Activated CD4-positive, alpha-beta T cell treated with anti-CD3 and anti-CD28 coated beads for 36 hours (primary cell): ENCODE results near the gene GCN1. TPM values are rescaled to one million over a fixed set of nuclear protein-coding genes. Genes with fewer than 3 reads are reported as not detected.
"Not testable (repeated sequence)": the region's sequence is repeated elsewhere in the genome, so short reads cannot be mapped to it uniquely, and the experiment has no call there.

Experiments
- ATAC-seq: fragments of 200-7000 bp; cut with Tn5 transposase; one replicate; pipeline ENCODE4 v1.10.0; 2021; ENCODE audit warnings: mild to moderate bottlenecking, moderate library complexity
- CTCF ChIA-PET: fragments of 350-600 bp; sonication (Branson Sonifier 250); formaldehyde crosslinking; loops from one replicate; lab custom pipeline; 2021; ENCODE audit warnings: antibody characterized with exemption; lab: Charles Lee
- POLR2A ChIA-PET: fragments of 350-600 bp; sonication (Branson Sonifier 250); formaldehyde crosslinking; loops from one replicate; lab custom pipeline; 2021; ENCODE audit warnings: antibody characterized with exemption, inconsistent platforms; lab: Charles Lee
- DNase-seq: peaks from one replicate; pipeline ENCODE4 v3.0.0-alpha.2; 2020
- H3K27ac Mint-ChIP-seq: one replicate; pipeline ENCODE4 v1.8.0; 2021; ENCODE audit warnings: mixed read lengths
- H3K27me3 Mint-ChIP-seq: one replicate; pipeline ENCODE4 v1.8.0; 2021; ENCODE audit warnings: mixed read lengths
- H3K36me3 Mint-ChIP-seq: one replicate; pipeline ENCODE4 v1.8.0; 2021; ENCODE audit warnings: low read depth, mixed read lengths
- H3K4me1 Mint-ChIP-seq: one replicate; pipeline ENCODE4 v1.8.0; 2021; ENCODE audit warnings: mixed read lengths
- H3K4me3 Mint-ChIP-seq: one replicate; pipeline ENCODE4 v1.8.0; 2021; ENCODE audit warnings: mild to moderate bottlenecking, moderate library complexity, mixed read lengths
- H3K9me3 Mint-ChIP-seq: one replicate; pipeline ENCODE4 v1.8.0; 2021; ENCODE audit warnings: low read depth, mixed read lengths
- intact Hi-C, 2 experiments: fragments of 100-400 bp; cut with DNase I in 1 of 2; cut with micrococcal nuclease in 1 of 2; formaldehyde crosslinking; loops; one replicate each; pipeline versions ENCODE4 v1.14.2 to v1.15.1; 2022 to 2024; cut with DNase I, micrococcal nuclease
- total RNA-seq, 2 experiments: library from RNA; stranded (reverse); gene quantifications; one replicate each; pipeline ENCODE4 v1.2.3, GENCODE V29; 2021

The GCN1 gene
- total RNA-seq, 2 experiments from 2014 or later: 125 to 139 TPM

DNA sequence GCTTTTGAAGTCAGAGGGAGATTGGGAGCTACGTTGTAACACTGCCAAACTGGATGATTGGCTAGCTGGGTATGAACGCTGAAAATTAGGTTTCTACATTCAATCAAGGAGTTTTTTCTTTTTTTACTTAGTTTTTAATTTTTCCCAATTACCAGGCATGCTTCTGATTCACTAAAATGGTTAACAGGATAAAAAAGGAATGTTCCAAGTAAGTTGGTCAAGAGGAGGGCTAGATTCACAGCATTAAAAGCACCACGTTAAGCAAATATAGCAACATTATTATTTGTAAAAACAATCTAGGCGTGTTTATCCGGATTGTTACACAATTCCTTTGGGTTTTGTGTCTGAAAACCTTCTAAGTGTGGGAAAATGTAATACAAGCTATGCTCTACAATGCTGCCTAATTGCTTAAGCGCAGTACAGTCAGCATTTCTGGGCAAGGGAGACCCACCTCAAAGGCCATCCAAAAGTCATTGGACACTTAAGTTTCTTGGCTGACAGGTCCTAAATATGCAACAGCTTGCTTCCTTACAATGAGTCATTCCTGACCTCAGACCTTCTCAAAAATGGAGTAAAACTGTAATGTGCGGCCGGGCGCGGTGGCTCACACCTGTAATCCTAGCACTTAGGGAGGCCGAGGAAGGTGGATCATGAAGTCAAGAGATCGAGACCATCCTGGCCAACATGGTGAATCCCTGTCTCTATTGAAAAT, 5.2 kb upstream of the GCN1 start:
- Mint-ChIP-seq H3K4me3 (peak overlapping the region; percentile 98), H3K27me3 (no peaks in the 10 kb centered on the region), H3K27ac (peak overlapping the region; percentile 99), H3K9me3 (no peaks in the 10 kb centered on the region), H3K36me3 (peaks cover 54% of the 10 kb centered on the region), H3K4me1 (peaks cover 44% of the 10 kb centered on the region)
- ChIA-PET POLR2A (interaction anchor here (0.7 to 7.1 kb wide), 8 partner anchors 12 to 193 kb away, joined by 5 to 281 read pairs (median 36); partner anchors contain the start of genes PXN, RAB35, RNU4-1 and RNU4-2), CTCF (interaction anchor here (0.7 to 5.1 kb wide), 4 partner anchors 9 to 102 kb away, joined by 3 to 45 read pairs (median 9); partner anchors contain the start of gene SIRT4)
- DNase-seq: peak; percentile 64
- no peak for ATAC-seq
- intact Hi-C loops: loop anchor here (2.0 to 10.0 kb wide), 9 partner anchors 31 to 1595 kb away; partner anchors contain the start of genes COX6A1 (in 1 of the 2), GATC (in 1 of the 2), PRKAB1 (in 1 of the 2) and PXN (in 1 of the 2)

DNA sequence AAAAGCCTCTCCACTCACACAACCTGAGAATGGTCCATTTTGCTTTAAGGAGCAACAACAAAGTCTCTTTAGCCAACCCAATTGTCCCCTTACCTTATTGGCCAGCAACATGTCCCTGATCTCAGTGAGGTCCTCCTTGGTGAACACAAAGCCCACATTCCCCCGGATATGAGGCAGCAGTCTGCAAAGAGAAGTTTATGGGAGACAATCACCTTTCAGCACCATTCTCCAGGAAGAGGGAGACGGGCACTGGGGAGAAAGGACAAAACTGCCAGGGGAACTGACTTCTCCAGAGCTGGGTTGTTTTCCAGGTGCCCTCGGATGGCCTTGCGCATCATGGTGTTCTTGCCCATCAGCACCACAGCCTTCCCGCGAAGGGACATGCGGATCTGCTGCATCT, 4.5 kb upstream of the GCN1 start:
- Mint-ChIP-seq H3K27me3 (no peaks in the 10 kb centered on the region), H3K4me3 (peak overlapping the region; percentile 98), H3K36me3 (peaks cover 54% of the 10 kb centered on the region), H3K27ac (peak overlapping the region; percentile 99), H3K9me3 (no peaks in the 10 kb centered on the region), H3K4me1 (peaks cover 44% of the 10 kb centered on the region)
- ChIA-PET CTCF (interaction anchor here (0.8 to 3.4 kb wide), 3 partner anchors 9 to 29 kb away, joined by 3 to 15 read pairs (median 4); no protein-coding TSS in a partner anchor), POLR2A (interaction anchor here (2.9 to 7.1 kb wide), 3 partner anchors 79 to 103 kb away, joined by 29 to 281 read pairs (median 88); partner anchors contain the start of genes RAB35, RNU4-1, RNU4-2 and SIRT4)
- ATAC-seq: no peak
- intact Hi-C loops: loop anchor here in 1 of 2 experiments (10.0 kb wide), 1 partner anchor 1596 kb away; the partner anchor contains the start of gene RHOF
- no peak for DNase-seq

DNA sequence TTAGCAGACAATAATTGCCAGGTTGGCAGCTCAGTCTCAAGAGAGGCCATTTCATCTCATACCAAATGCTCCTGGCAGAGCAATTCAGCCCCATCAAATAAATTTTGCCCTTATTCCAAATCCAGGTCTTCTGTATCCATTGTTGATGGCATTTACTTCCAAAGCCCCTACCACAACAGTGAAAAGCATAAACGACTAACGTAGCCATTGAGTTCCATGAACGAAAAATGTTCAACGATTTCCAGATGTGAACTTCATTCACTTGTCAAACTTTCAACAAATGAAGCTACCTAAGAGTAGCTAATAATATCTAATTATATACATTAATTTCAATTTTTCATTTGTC, 3.0 kb upstream of the GCN1 start:
- intact Hi-C loops: loop anchor here in 1 of 2 experiments (10.0 kb wide), 1 partner anchor 1597 kb away; the partner anchor contains the start of gene RHOF
- Mint-ChIP-seq H3K27ac (peak overlapping the region; percentile 69), H3K36me3 (peaks cover 58% of the 10 kb centered on the region), H3K4me3 (peak overlapping the region; percentile 98), H3K27me3 (no peaks in the 10 kb centered on the region), H3K9me3 (no peaks in the 10 kb centered on the region), H3K4me1 (peaks cover 45% of the 10 kb centered on the region)
- DNase-seq (no peak), ATAC-seq (no peak)
- CTCF ChIA-PET: interaction anchor here (1.0 to 2.3 kb wide), 3 partner anchors 26 to 207 kb away, joined by 3 to 7 read pairs (median 4); no protein-coding TSS in a partner anchor
- POLR2A ChIA-PET: interaction anchor here (0.6 to 3.6 kb wide), 3 partner anchors 94 to 944 kb away, joined by 4 to 42 read pairs (median 5); partner anchors contain the start of genes RNU4-1 and RNU4-2

DNA sequence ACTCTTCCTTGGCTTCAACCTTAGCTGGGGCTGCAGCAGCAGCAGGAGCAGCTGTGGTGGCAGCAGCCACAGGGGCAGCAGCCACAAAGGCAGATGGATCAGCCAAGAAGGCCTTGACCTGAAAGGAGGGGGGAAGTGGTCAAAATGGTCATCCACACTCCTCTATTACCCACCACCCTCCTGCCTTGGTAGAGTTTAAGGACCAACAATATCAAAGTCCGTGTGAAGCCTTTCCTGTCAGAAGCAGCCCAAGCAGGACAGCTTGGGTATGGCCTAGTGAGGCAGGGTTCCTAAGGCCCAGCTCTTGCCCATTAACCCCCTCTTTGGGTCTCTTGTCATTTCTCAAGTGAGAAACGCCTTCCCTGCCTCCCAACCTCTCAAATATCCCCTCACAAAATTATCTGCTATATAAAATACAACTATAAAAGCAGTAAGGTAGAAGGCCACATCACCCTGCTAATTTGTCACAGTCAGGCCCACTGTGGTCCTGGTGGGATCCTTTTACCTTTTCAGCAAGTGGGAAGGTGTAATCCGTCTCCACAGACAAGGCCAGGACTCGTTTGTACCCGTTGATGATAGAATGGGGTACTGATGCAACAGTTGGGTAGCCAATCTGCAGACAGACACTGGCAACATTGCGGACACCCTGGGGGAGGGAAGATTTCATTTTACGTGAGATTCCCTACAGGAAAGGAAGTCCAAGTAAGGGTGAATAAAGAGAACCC, 2.5 kb upstream of the GCN1 start:
- H3K27me3 Mint-ChIP-seq, ATAC-seq, DNase-seq, H3K9me3 Mint-ChIP-seq: not testable (repeated sequence)
- Mint-ChIP-seq H3K27ac (peak overlapping the region; percentile 69), H3K4me1 (peaks cover 44% of the 10 kb centered on the region), H3K4me3 (peak overlapping the region; percentile 98), H3K36me3 (peaks cover 55% of the 10 kb centered on the region)
- ChIA-PET CTCF (interaction anchor here (1.0 to 2.3 kb wide), 3 partner anchors 31 to 273 kb away, joined by 3 to 7 read pairs (median 5); partner anchors contain the start of gene SRSF9), POLR2A (interaction anchor here (0.6 to 3.6 kb wide), 6 partner anchors 65 to 944 kb away, joined by 3 to 42 read pairs (median 4); partner anchors contain the start of genes BICDL1, RNU4-1 and RNU4-2)
- intact Hi-C loops: loop anchor here in 1 of 2 experiments (10.0 kb wide), 1 partner anchor 1598 kb away; the partner anchor contains the start of gene RHOF

DNA sequence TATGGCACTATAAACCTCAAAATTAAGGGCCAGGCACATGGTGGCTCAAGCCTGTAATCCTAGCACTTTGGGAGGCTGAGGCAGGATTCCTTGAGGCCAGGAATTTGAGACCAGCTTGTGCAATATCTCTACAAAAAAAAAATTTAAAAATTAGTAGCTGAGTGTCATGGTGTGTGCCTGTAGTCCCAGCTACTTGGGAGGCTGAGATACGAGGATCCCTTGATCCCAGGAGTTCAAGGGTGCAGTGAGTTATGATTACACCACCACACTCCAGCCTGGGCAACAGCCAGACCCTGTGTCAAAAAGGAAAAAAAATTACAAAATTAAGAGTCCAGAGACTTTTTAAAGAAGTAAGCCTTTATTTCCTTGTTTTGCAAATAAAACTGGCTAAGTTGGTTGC, 1.8 kb upstream of the GCN1 start:
- DNase-seq (no peak), ATAC-seq (no peak)
- ChIA-PET CTCF (interaction anchor here (0.8 to 2.3 kb wide), 6 partner anchors 32 to 273 kb away, joined by 3 to 7 read pairs (median 4); partner anchors contain the start of genes PXN, RAB35, SIRT4 and SRSF9), POLR2A (interaction anchor here (0.6 to 3.6 kb wide), 9 partner anchors 46 to 208 kb away, joined by 3 to 42 read pairs (median 4); partner anchors contain the start of genes BICDL1, RNU4-1 and RNU4-2)
- Mint-ChIP-seq H3K27me3 (no peaks in the 10 kb centered on the region), H3K36me3 (peaks cover 59% of the 10 kb centered on the region), H3K27ac (no peak overlapping the region), H3K9me3 (no peaks in the 10 kb centered on the region), H3K4me1 (peaks cover 48% of the 10 kb centered on the region), H3K4me3 (peak overlapping the region; percentile 98)
- intact Hi-C loops: loop anchor here in 1 of 2 experiments (10.0 kb wide), 1 partner anchor 1598 kb away; the partner anchor contains the start of gene RHOF

DNA sequence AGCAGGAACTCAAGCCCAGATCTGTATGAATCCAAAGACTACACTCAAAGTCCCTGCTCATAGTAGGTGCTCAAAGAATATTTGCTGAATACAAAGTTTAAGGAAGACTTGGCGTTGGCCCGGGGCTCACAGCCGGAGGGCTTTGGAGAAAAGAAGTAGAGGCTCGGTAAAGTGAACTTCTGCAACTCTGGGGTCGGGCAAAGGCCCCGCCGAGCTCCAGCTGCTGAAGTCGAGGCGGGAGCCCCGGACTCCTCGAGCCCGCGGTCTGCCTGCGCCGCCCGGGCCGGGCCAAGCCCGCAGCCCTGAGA, 335 bp downstream of the GCN1 start:
- H3K27ac Mint-ChIP-seq: peak overlapping the region; percentile 81

DNA sequence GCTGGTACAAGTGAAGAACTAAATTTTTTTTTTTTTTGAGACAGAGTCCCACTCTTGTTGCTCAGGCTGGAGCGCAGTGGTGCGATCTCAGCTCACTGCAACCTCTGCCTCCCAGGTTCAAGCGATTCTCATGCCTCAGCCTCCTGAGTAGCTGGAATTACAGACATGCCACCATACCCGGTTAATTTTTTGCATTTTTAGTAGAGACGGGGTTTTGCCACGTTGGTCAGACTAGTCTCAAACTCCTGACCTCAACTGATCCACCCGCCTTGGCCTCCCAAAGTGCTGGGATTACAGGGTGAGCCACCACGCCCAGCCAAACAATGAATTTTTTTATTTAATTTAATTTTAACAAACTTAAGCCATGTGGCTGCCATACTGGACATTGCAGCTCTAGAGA, 1.2 kb downstream of the GCN1 start:
- POLR2A ChIA-PET: interaction anchor here (1.5 kb wide), 1 partner anchor 99 kb away, joined by 15 read pairs; the partner anchor contains the start of gene RNU4-1
- DNase-seq, ATAC-seq, H3K27me3 Mint-ChIP-seq, H3K9me3 Mint-ChIP-seq, H3K27ac Mint-ChIP-seq: not testable (repeated sequence)
- intact Hi-C loops: loop anchor here in 1 of 2 experiments (10.0 kb wide), 1 partner anchor 1602 kb away; the partner anchor contains the start of gene RHOF
- CTCF ChIA-PET: interaction anchor here (0.6 to 1.0 kb wide), 2 partner anchors 10 to 11 kb away, joined by 3 read pairs; no protein-coding TSS in a partner anchor
- Mint-ChIP-seq H3K4me1 (peaks cover 34% of the 10 kb centered on the region), H3K4me3 (peak overlapping the region; percentile 98), H3K36me3 (peaks cover 49% of the 10 kb centered on the region)

More for the DNA sequence above, 335 bp downstream of the GCN1 start:
- CTCF ChIA-PET: no interaction called here
- ATAC-seq (no peak), DNase-seq (no peak)
- Mint-ChIP-seq H3K4me3 (peak overlapping the region; percentile 98), H3K4me1 (peaks cover 43% of the 10 kb centered on the region), H3K27me3 (no peaks in the 10 kb centered on the region), H3K9me3 (no peaks in the 10 kb centered on the region), H3K36me3 (peaks cover 52% of the 10 kb centered on the region)
- intact Hi-C loops: loop anchor here (1.0 to 10.0 kb wide), 4 partner anchors 73 to 1601 kb away; partner anchors contain the start of gene RHOF (in 1 of the 2)
- POLR2A ChIA-PET: interaction anchor here (0.5 to 1.5 kb wide), 2 partner anchors 23 to 99 kb away, joined by 4 to 15 read pairs; partner anchors contain the start of gene RNU4-1

DNA sequence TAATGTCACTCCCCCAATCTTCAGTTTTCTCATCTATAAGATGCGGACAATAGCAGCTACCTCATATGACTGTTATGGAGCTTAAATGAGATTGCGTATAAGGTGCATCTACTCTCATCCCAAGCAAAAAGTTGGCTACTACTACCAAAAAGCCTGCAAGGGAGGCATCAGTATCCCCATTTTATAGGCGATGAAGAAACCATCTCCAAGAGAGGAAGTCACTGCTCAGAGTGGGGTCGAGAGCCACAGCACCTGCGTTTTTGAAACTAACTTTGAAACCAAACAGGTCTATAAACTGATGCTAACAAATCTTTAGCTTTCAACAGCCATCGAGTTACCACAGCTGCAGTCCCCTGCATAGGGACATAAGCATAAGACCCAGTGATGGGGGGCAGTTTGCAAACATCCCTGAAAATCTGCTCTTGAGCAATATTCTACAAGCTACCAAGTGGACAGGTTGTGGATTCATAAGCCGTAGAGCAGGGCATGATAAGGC, 3.5 kb downstream of the GCN1 start:
- Mint-ChIP-seq H3K27me3 (no peaks in the 10 kb centered on the region), H3K27ac (no peak overlapping the region), H3K4me3 (no peak overlapping the region), H3K9me3 (no peaks in the 10 kb centered on the region), H3K4me1 (peaks cover 33% of the 10 kb centered on the region), H3K36me3 (peaks cover 46% of the 10 kb centered on the region)
- ATAC-seq (no peak), DNase-seq (no peak)
- CTCF ChIA-PET: interaction anchor here (0.7 to 2.6 kb wide), 2 partner anchors 10 to 15 kb away, joined by 4 to 15 read pairs; partner anchors contain the start of gene RPLP0
- intact Hi-C loops: loop anchor here in 1 of 2 experiments (10.0 kb wide), 1 partner anchor 1604 kb away; the partner anchor contains the start of gene RHOF
- POLR2A ChIA-PET: interaction anchor here (1.0 to 1.4 kb wide), 2 partner anchors 10 to 100 kb away, joined by 3 to 4 read pairs; partner anchors contain the start of genes RNU4-2 and RPLP0

DNA sequence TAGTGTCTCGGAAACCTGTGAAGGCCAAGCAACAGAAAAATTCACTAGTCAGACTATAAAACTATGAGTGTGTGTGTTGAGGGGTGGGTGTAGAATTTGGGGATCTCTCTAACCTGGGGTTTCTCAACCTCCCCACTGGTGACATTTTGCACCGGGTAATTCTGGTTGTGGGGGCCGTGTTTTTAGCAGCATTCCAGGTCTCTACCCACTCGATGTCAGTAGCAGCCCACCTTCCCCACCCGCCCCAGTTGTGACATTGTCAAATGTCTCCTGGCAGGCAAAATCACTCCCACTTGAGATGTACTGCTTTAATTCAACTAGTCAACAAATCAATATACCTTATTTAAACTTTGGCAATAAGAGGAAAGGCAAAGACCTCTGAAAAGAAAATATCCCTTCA, 4.1 kb downstream of the GCN1 start:
- intact Hi-C loops: loop anchor here in 1 of 2 experiments (10.0 kb wide), 1 partner anchor 1604 kb away; the partner anchor contains the start of gene RHOF
- H3K27me3 Mint-ChIP-seq: no peaks in the 10 kb centered on the region
- ChIA-PET POLR2A (interaction anchor here (0.7 kb wide), 1 partner anchor 10 kb away, joined by 3 read pairs; no protein-coding TSS in a partner anchor), CTCF (interaction anchor here (2.6 kb wide), 1 partner anchor 10 kb away, joined by 15 read pairs; the partner anchor contains the start of gene RPLP0)
- H3K4me3 Mint-ChIP-seq: no peak overlapping the region
- H3K27ac Mint-ChIP-seq: no peak overlapping the region
- H3K9me3 Mint-ChIP-seq: no peaks in the 10 kb centered on the region
- peaks cover 30% of the 10 kb centered on the region for H3K4me1 Mint-ChIP-seq
- H3K36me3 Mint-ChIP-seq: peaks cover 43% of the 10 kb centered on the region
- DNase-seq (no peak), ATAC-seq (no peak)
